Right atrium auricular region (tissue), 2 donors: Measurements from ENCODE around the gene MED19. TPM values are rescaled to one million over a fixed set of nuclear protein-coding genes. Genes with fewer than 3 reads are reported as not detected.
A peak's percentile ranks its signal among the peaks of the same experiment; 100 is the strongest.

ENCODE experiments used
- DNase-seq: peaks from one replicate; pipeline ENCODE4 v3.0.0-alpha.2; 2019; ENCODE audit warnings: low spot score
- H3K27ac ChIP-seq, 2 donors: fragments of 200-600 bp; sonication (generic); 1 replicate in 1 of 2; 2 replicates in 1 of 2; pipeline ENCODE4 v1.5.1; 2016 to 2019
- H3K27me3 ChIP-seq, 2 donors: fragments of 200-600 bp; sonication (generic); one replicate each; pipeline versions ENCODE4 v1.5.1 to v1.6.0; 2017 to 2019
- H3K36me3 ChIP-seq: fragments of 200-600 bp; sonication (generic); one replicate; pipeline ENCODE4 v1.5.1; 2016
- H3K4me1 ChIP-seq, 2 donors: fragments of 200-600 bp; sonication (generic); one replicate each; pipeline versions ENCODE4 v1.5.1 to v1.6.0; 2017 to 2019
- H3K4me3 ChIP-seq, 2 donors: fragments of 200-600 bp; sonication (generic); 1 replicate in 1 of 2; 2 replicates in 1 of 2; pipeline ENCODE4 v1.5.1; 2017 to 2019; ENCODE audit warnings: mild to moderate bottlenecking in 1 of 2, moderate library complexity in 1 of 2
- H3K9me3 ChIP-seq, 2 donors: fragments of 200-600 bp; sonication (generic); one replicate each; pipeline ENCODE4 v1.5.1; 2019
- CTCF ChIP-seq, 2 donors: fragments of 200-600 bp; sonication (generic); IDR thresholded peaks; one replicate each; pipeline ENCODE4 v1.5.1; 2019; ENCODE audit warnings: antibody characterized with exemption in 2 of 2
- total RNA-seq, 2 donors: library from RNA; depleted of rRNA; stranded (reverse); fragments of >200 nt; gene quantifications; one replicate each; pipeline ENCODE4 v1.1.0, GENCODE V29; 2016

MED19 gene
- total RNA-seq, result 10 to 100 TPM; 15.4 to 17.5 TPM

GRCh38 chr11:57711414-57712255 is at the start of gene MED19:
Gene MED19, minus strand, starts transcription at chr11:57712215. Its CDS starts 36 bp downstream, at chr11:57712179.
- Histone ChIP-seq H3K4me3 (peak within 1 kb of the TSS; percentile 78 to 92), H3K4me1 (peaks cover 0 to 33% of the 10 kb centered on the region in 2 donors), H3K27me3 (no peaks in the 10 kb centered on the region), H3K9me3 (no peaks in the 10 kb centered on the region), H3K36me3 (no peaks in the 10 kb centered on the region), H3K27ac (peak within 1 kb of the TSS; percentile 86 to 88)
- DNase-seq, result peak; percentile 63
- TF ChIP-seq CTCF (IDR thresholded peaks at IDR 0.05), result no peak

- no peak overlapping the region for H3K27ac ChIP-seq
- no peaks in the 10 kb centered on the region for H3K36me3 ChIP-seq
- no peaks in the 10 kb centered on the region for H3K27me3 ChIP-seq
- H3K9me3 ChIP-seq, result no peaks in the 10 kb centered on the region
- TF ChIP-seq CTCF (IDR thresholded peaks at IDR 0.05), result no peak
- peaks cover 0 to 4% of the 10 kb centered on the region in 2 donors for H3K4me1 ChIP-seq
- DNase-seq, result no peak
- H3K4me3 ChIP-seq, result no peak overlapping the region
Observed at GRCh38 chr11:57758174-57758573, 46.2 kb upstream of the MED19 start.

GRCh38 chr11:57752954-57753353 is 40.9 kb upstream of the MED19 start:
- no peak for DNase-seq
- H3K27me3 ChIP-seq, result no peaks in the 10 kb centered on the region
- H3K27ac ChIP-seq, result no peak overlapping the region
- peaks cover 0 to 12% of the 10 kb centered on the region in 2 donors for H3K4me1 ChIP-seq
- H3K36me3 ChIP-seq, result no peaks in the 10 kb centered on the region
- H3K9me3 ChIP-seq, result no peaks in the 10 kb centered on the region
- no peak overlapping the region for H3K4me3 ChIP-seq
- TF ChIP-seq CTCF (IDR thresholded peaks at IDR 0.05), result no peak

- DNase-seq, result no peak
- H3K27me3 ChIP-seq, result no peaks in the 10 kb centered on the region
- peak; percentile 22 to 67 for TF ChIP-seq CTCF (IDR thresholded peaks at IDR 0.05)
- H3K9me3 ChIP-seq, result no peaks in the 10 kb centered on the region
- no peaks in the 10 kb centered on the region for H3K36me3 ChIP-seq
- peak within 1 kb of the TSS in 1 of 2 donors; percentile 37 for H3K27ac ChIP-seq
- H3K4me1 ChIP-seq, result peaks cover 0 to 8% of the 10 kb centered on the region in 2 donors
- no peak within 1 kb of the TSS for H3K4me3 ChIP-seq
Observed at GRCh38 chr11:57751676-57752253, 39.8 kb upstream of the MED19 start, which contains the start of gene BTBD18. Gene BTBD18, minus strand, starts transcription at chr11:57751819. Its CDS starts 631 bp downstream, at chr11:57751188.

- DNase-seq, result no peak
- Histone ChIP-seq H3K4me3 (no peak overlapping the region), H3K4me1 (peaks cover 0 to 8% of the 10 kb centered on the region in 2 donors), H3K9me3 (no peaks in the 10 kb centered on the region), H3K27me3 (no peaks in the 10 kb centered on the region), H3K27ac (no peak overlapping the region), H3K36me3 (no peaks in the 10 kb centered on the region)
- TF ChIP-seq CTCF (IDR thresholded peaks at IDR 0.05), result no peak
Observed at GRCh38 chr11:57751176-57751575, 39.2 kb upstream of the MED19 start.
